ENCODE results near the gene MARCHF9.

Gene MARCHF9

GRCh38 chr12:57727758-57728395 is 27.0 kb upstream of the MARCHF9 start:
- TF ChIP-seq, protein P1, sequence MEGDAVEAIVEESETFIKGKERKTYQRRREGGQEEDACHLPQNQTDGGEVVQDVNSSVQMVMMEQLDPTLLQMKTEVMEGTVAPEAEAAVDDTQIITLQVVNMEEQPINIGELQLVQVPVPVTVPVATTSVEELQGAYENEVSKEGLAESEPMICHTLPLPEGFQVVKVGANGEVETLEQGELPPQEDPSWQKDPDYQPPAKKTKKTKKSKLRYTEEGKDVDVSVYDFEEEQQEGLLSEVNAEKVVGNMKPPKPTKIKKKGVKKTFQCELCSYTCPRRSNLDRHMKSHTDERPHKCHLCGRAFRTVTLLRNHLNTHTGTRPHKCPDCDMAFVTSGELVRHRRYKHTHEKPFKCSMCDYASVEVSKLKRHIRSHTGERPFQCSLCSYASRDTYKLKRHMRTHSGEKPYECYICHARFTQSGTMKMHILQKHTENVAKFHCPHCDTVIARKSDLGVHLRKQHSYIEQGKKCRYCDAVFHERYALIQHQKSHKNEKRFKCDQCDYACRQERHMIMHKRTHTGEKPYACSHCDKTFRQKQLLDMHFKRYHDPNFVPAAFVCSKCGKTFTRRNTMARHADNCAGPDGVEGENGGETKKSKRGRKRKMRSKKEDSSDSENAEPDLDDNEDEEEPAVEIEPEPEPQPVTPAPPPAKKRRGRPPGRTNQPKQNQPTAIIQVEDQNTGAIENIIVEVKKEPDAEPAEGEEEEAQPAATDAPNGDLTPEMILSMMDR (IDR thresholded peaks at IDR 0.05; ENCODE audit: unreplicated experiment in 3 of 3), result no peak
- Mint-ChIP-seq H3K4me3 (peak overlapping the region; percentile 48 to 70 (median 61)), H3K9me3 (no peaks in the 10 kb centered on the region), H3K27ac (no peak overlapping the region), H3K36me3 (ENCODE audit: low read depth) (peaks cover 12% of the 10 kb centered on the region), H3K27me3 (ENCODE audit: low read depth) (peaks cover 96% of the 10 kb centered on the region), H3K4me1 (peaks cover 5% of the 10 kb centered on the region)

- Mint-ChIP-seq H3K27me3 (ENCODE audit: low read depth) (peaks cover 96% of the 10 kb centered on the region), H3K4me3 (peak overlapping the region in 2 of 3 experiments; percentile 18 to 53)
- TF ChIP-seq, protein P1 (IDR thresholded peaks at IDR 0.05; ENCODE audit: unreplicated experiment in 3 of 3), result no peak
Observed at GRCh38 chr12:57729321-57729844, 25.5 kb upstream of the MARCHF9 start.

DNA sequence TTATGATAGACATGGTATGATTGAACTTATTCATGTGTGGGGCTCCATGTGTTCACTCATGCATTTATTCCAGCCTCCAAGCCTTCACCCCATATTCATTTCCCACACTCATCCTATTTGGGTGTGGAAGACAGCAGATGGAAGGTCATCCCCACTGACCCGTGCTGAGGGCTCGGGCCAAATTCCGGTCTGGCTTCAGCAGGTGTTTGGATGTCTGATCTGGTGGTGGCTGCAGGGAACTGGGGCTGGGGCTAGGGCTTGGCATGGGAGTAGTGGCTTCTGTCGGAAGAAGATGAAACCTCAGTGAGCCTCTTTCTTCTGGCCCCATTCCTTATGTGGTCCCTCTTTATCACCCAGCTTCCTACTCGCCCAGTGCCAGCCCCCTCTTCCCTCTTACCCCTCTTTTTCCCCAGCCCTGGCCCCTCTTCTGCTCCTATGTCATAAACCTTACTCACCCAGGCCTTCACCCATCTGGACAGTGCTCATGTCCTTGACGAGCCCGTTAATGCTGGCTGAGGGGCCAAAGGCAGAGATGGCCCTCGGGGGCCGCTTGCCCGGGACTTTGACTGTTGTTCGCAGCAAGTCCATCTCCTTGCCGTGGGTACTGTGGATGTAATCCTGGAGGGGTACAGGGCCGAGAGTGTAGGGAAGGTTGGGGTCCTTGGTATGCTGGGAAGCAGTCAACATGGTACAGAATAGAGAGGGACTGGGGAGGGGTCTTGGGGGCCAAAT is 24.4 kb upstream of the MARCHF9 start:
- Mint-ChIP-seq H3K9me3 (no peaks in the 10 kb centered on the region), H3K27me3 (ENCODE audit: low read depth) (peaks cover 96% of the 10 kb centered on the region), H3K27ac (no peak overlapping the region)

More at GRCh38 chr12:57729321-57729844, 25.5 kb upstream of the MARCHF9 start:
- H3K4me1 Mint-ChIP-seq, result peaks cover 7% of the 10 kb centered on the region
- no peak overlapping the region for H3K27ac Mint-ChIP-seq
- peaks cover 12% of the 10 kb centered on the region for H3K36me3 Mint-ChIP-seq (ENCODE audit: low read depth)
- H3K9me3 Mint-ChIP-seq, result no peaks in the 10 kb centered on the region

GRCh38 chr12:57731411-57732080 is 23.4 kb upstream of the MARCHF9 start:
- peaks cover 26% of the 10 kb centered on the region for H3K4me1 Mint-ChIP-seq
- TF ChIP-seq, protein P1 (IDR thresholded peaks at IDR 0.05; ENCODE audit: unreplicated experiment in 3 of 3), result no peak
- H3K36me3 Mint-ChIP-seq (ENCODE audit: low read depth), result peaks cover 12% of the 10 kb centered on the region
- H3K4me3 Mint-ChIP-seq, result no peak overlapping the region
- H3K9me3 Mint-ChIP-seq, result no peaks in the 10 kb centered on the region
- H3K27me3 Mint-ChIP-seq (ENCODE audit: low read depth), result peaks cover 99% of the 10 kb centered on the region
- no peak overlapping the region for H3K27ac Mint-ChIP-seq

More for the DNA sequence above, 24.4 kb upstream of the MARCHF9 start:
- peaks cover 12% of the 10 kb centered on the region for H3K36me3 Mint-ChIP-seq (ENCODE audit: low read depth)
- peaks cover 18% of the 10 kb centered on the region for H3K4me1 Mint-ChIP-seq
- H3K4me3 Mint-ChIP-seq, result no peak overlapping the region
- TF ChIP-seq, protein P1 (IDR thresholded peaks at IDR 0.05; ENCODE audit: unreplicated experiment in 3 of 3), result no peak

DNA sequence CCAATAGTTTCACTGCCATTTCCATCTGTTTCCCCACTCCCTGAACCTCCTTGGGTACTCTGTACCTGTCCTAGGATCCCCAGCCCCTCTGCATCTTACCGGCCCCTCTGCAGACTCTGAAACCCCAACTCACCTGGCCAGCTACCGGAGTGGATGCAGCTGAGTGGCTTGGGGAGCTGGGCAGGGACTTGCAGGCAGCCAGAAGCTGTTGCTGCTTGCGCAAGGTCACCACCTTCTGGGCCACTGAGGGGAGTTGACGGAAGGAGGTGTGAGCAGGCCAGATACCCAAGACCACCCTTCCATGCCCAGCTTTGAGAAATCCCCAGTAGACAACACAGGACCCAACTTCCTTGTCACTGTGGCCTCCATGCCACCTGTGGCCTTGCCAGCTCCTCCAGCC is 22.6 kb upstream of the MARCHF9 start:
- H3K27ac Mint-ChIP-seq, result no peak overlapping the region
- peaks cover 100% of the 10 kb centered on the region for H3K27me3 Mint-ChIP-seq (ENCODE audit: low read depth)
- no peaks in the 10 kb centered on the region for H3K9me3 Mint-ChIP-seq
- TF ChIP-seq, protein P1 (IDR thresholded peaks at IDR 0.05; ENCODE audit: unreplicated experiment in 3 of 3), result no peak
- H3K4me3 Mint-ChIP-seq, result no peak overlapping the region
- H3K4me1 Mint-ChIP-seq, result peaks cover 30% of the 10 kb centered on the region
- peaks cover 12% of the 10 kb centered on the region for H3K36me3 Mint-ChIP-seq (ENCODE audit: low read depth)
